Mesodermal cell (in vitro differentiated cells): ENCODE measurements around the gene MFAP2.

Experiments used
- H3K27ac ChIP-seq: 2 replicates; pipeline ENCODE4 v1.7.0; 2013; ENCODE audit warnings: mild to moderate bottlenecking, low read depth, low read length, moderate library complexity; ENCODE audit not compliant: severe bottlenecking
- H3K36me3 ChIP-seq: 2 replicates; pipeline ENCODE4 v1.7.1; 2013; ENCODE audit warnings: mild to moderate bottlenecking, low read length, moderate library complexity; ENCODE audit not compliant: control insufficient read depth, insufficient read depth
- H3K4me1 ChIP-seq: one replicate; pipeline ENCODE4 v1.7.1; 2013; ENCODE audit warnings: mild to moderate bottlenecking, low read length; ENCODE audit not compliant: insufficient read depth, control insufficient read depth, poor library complexity, severe bottlenecking
- H3K4me3 ChIP-seq: 2 replicates; pipeline ENCODE4 v1.7.0; 2013; ENCODE audit warnings: low read length, control low read depth, mild to moderate bottlenecking; ENCODE audit not compliant: insufficient read depth, poor library complexity, severe bottlenecking; ENCODE audit errors: extremely low read depth
- H3K9me3 ChIP-seq: 2 replicates; pipeline ENCODE4 v1.7.1; 2013; ENCODE audit warnings: mild to moderate bottlenecking, low read length, moderate library complexity; ENCODE audit not compliant: control insufficient read depth
- WGBS, 2 experiments: methylation state at CpG; one replicate each; pipeline ENCODE4 v1.1.5; 2013; ENCODE audit warnings: missing lambda C conversion rate in 2 of 2; ENCODE audit not compliant: insufficient coverage in 2 of 2; 5-methylcytosine and 5-hydroxymethylcytosine counted together

The MFAP2 gene

GRCh38 chr1:17017435-17017834, 37.0 kb upstream of the MFAP2 start:
- H3K36me3 ChIP-seq: peaks cover 51% of the 10 kb centered on the region
- 89 to 98% methylated on average over 3 to 5 of the region's 7 CpGs for WGBS, 2 experiments
- H3K4me3 ChIP-seq: no peak overlapping the region
- peaks cover 28% of the 10 kb centered on the region for H3K4me1 ChIP-seq
- no peaks in the 10 kb centered on the region for H3K9me3 ChIP-seq
- no peak overlapping the region for H3K27ac ChIP-seq

- Histone ChIP-seq H3K9me3 (no peaks in the 10 kb centered on the region), H3K4me1 (peaks cover 28% of the 10 kb centered on the region), H3K27ac (peak overlapping the region; percentile 97), H3K4me3 (no peak overlapping the region), H3K36me3 (peaks cover 40% of the 10 kb centered on the region)
- WGBS, 2 experiments: 43 to 46% methylated on average over 3 of the region's 5 CpGs
Measured at GRCh38 chr1:17016317-17016661, 35.9 kb upstream of the MFAP2 start.

- 63 to 65% methylated on average over 4 to 5 of the region's 10 CpGs for WGBS, 2 experiments
- Histone ChIP-seq H3K4me1 (peaks cover 31% of the 10 kb centered on the region), H3K4me3 (no peak overlapping the region)
Measured at GRCh38 chr1:17014671-17015567, 34.5 kb upstream of the MFAP2 start.

GRCh38 chr1:17013491-17014320, 33.3 kb upstream of the MFAP2 start:
- Histone ChIP-seq H3K9me3 (no peaks in the 10 kb centered on the region), H3K4me3 (no peak overlapping the region), H3K36me3 (peaks cover 15% of the 10 kb centered on the region), H3K4me1 (peaks cover 31% of the 10 kb centered on the region), H3K27ac (no peak overlapping the region)
- WGBS, 2 experiments: 83 to 89% methylated on average over 9 of the region's 13 CpGs

More at GRCh38 chr1:17014671-17015567, 34.5 kb upstream of the MFAP2 start:
- Histone ChIP-seq H3K27ac (no peak overlapping the region), H3K9me3 (no peaks in the 10 kb centered on the region), H3K36me3 (peaks cover 27% of the 10 kb centered on the region)

GRCh38 chr1:17012775-17013490, 32.5 kb upstream of the MFAP2 start:
- Histone ChIP-seq H3K9me3 (no peaks in the 10 kb centered on the region), H3K4me1 (peaks cover 31% of the 10 kb centered on the region), H3K36me3 (peaks cover 7% of the 10 kb centered on the region), H3K27ac (no peak overlapping the region), H3K4me3 (no peak overlapping the region)
- WGBS, 2 experiments: 68 to 71% methylated on average over 8 to 9 of the region's 9 CpGs

- Histone ChIP-seq H3K27ac (no peak within 1 kb of the TSS), H3K4me1 (peaks cover 30% of the 10 kb centered on the region), H3K4me3 (peak within 1 kb of the TSS; percentile 65), H3K9me3 (no peaks in the 10 kb centered on the region), H3K36me3 (no peaks in the 10 kb centered on the region)
- WGBS, 2 experiments: 3% methylated on average over 71 to 76 of the region's 94 CpGs
Measured at GRCh38 chr1:17011439-17012307, 31.3 kb upstream of the MFAP2 start, which contains the start of gene ATP13A2. Gene ATP13A2, minus strand, starts transcription at chr1:17011928. Its CDS starts 190 bp downstream, at chr1:17011738.

GRCh38 chr1:17011092-17011438, 30.6 kb upstream of the MFAP2 start:
- Histone ChIP-seq H3K27ac (no peak overlapping the region), H3K4me3 (peak overlapping the region; percentile 65), H3K4me1 (peaks cover 23% of the 10 kb centered on the region), H3K9me3 (no peaks in the 10 kb centered on the region), H3K36me3 (no peaks in the 10 kb centered on the region)
- WGBS, 2 experiments: 3 to 6% methylated on average over 5 to 11 of the region's 15 CpGs

GRCh38 chr1:17009706-17010105, 29.3 kb upstream of the MFAP2 start:
- Histone ChIP-seq H3K27ac (no peak overlapping the region), H3K4me3 (no peak overlapping the region), H3K36me3 (peaks cover 8% of the 10 kb centered on the region), H3K9me3 (no peaks in the 10 kb centered on the region), H3K4me1 (peaks cover 14% of the 10 kb centered on the region)
- 94% methylated on average over 3 of the region's 4 CpGs; no CpG with 5 or more reads in 1 of the 2 experiments for WGBS, 2 experiments

GRCh38 chr1:17008208-17008855, 27.9 kb upstream of the MFAP2 start:
- Histone ChIP-seq H3K36me3 (peaks cover 18% of the 10 kb centered on the region), H3K4me1 (peaks cover 3% of the 10 kb centered on the region), H3K4me3 (no peak overlapping the region), H3K27ac (no peak overlapping the region), H3K9me3 (no peaks in the 10 kb centered on the region)
- WGBS, 2 experiments: 80 to 92% methylated on average over 7 to 10 of the region's 15 CpGs
